HG03196 (cell line): ENCODE results near the gene PRRC2B.
"Not testable (repeated sequence)": the region's sequence is repeated elsewhere in the genome, so short reads cannot be mapped to it uniquely, and the experiment has no call there.

Experiments
- ATAC-seq: cut with Tn5 transposase; IDR thresholded peaks from one replicate; pipeline ENCODE4 v1.9.1; 2021; ENCODE audit not compliant: unreplicated experiment

PRRC2B gene

DNA sequence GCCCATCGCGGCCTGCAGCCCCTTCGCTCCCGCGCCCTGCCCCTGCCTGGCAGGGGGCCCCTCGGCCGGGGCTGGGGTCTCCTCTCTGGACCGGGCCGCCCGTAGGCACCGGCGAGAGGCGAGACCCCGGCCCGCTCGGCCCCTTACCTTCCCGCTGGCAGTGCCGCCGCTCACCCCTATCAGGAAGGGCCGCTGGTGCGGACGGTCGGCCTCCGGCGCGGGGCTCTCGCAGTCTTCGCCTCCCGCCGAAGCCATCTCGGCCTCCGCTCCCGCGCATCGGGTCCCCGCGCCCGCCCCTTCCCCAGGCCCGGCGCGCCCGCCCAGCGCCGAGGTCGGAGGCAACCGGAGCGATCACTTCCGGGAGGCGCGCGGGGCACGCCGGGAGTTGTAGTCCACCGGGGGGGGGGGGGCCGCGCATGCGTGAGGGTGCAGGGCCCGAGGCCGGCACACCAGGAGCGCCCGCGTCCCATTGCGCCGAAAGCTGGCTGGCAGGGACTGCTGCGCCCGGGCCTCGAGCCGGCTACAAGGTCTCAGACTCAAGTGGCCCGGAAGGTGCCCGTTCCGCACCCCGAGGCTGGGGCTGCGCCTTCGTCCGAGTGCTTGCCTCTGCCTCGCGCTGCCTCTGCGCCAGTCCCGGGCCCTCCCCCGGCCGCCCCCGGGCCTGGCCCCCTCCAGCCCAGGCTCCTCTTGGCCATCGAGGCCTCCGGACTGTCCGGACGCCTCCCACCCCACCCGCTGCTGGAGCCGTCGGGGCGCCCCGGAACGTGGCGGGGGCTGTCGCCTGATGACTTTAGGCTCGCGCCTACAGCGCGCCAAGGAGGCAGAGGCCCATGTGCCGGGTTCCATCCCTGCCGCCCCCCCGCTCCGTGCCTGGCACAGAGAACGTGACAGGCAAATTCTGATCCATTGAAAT lies 137.3 kb downstream of the PRRC2B start, which contains the start of gene UCK1:
Gene UCK1 (minus strand): TSS at position 344 of the 913 bp plus-strand sequence. CDS start 89 bp downstream, at position 255.
- ATAC-seq: peak; percentile 71

- ATAC-seq: no peak
Observed at GRCh38 chr9:131534721-131535237, 140.9 kb downstream of the PRRC2B start.

- ATAC-seq: no peak
Observed at GRCh38 chr9:131537946-131538345, 144.1 kb downstream of the PRRC2B start.

DNA sequence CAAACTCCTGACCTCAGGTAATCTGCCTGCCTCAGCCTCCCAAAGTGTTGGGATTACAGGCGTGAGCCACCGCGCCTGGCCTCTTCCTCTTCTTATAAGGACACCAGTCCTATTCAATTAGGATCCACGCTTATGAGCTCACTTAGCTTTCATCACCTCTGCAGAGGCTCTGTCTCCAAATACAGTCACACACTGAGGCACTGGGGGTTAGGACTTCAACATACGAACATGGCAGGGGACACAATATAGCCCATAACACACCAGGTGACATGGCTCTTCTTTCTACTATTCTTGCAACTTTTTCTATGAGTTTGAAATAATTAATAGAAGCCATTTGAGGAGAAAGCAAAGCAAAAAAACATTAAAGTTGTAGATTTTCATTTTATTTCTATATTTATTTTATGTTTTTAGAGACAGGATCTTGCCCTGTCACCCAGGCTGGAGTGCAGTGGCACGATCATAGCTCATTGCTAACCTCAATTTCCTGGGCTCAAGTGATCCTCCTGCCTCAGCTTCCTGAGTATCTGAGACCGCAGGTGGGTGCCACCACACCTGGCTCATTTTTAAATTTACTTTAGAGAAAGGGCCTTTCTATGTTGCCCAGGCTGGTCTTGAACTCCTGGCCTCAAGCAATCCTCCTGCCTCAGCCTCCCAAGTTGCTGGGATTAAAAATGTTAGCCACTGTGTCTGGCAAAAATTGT lies 145.5 kb downstream of the PRRC2B start:
- no peak for ATAC-seq

DNA sequence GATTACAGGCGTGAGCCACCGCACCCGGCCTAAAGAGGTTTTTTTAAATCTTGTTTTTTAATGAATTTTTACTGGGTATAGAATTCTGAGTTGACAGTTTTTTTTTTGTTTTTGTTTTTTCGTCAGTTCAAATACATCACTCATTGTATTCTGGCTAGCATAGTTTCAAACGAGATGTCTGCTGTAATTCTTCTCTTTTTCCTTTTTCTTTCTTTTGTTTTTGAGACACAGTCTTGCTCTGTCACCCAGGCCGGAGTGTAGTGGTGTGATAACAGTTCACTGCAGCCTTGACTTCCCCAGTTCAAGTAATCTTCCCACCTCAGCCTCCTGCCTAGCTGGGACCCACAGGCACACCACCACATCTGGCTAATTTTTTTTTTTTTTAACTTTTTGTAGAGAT lies 149.3 kb downstream of the PRRC2B start:
- no peak for ATAC-seq

GRCh38 chr9:131545003-131545785 lies 151.3 kb downstream of the PRRC2B start, which contains the start of gene PRRT1B:
Gene PRRT1B, plus strand, starts transcription at chr9:131545523. Its CDS starts 93 bp downstream, at chr9:131545616.
- no peak for ATAC-seq

GRCh38 chr9:131545786-131546335 lies 152.0 kb downstream of the PRRC2B start:
- ATAC-seq: no peak

- no peak for ATAC-seq
Observed at GRCh38 chr9:131546336-131547084, 152.6 kb downstream of the PRRC2B start.

- ATAC-seq: not testable (repeated sequence)
Observed at GRCh38 chr9:131549186-131549585, 155.3 kb downstream of the PRRC2B start.
